IMR-90 (cell line): ENCODE measurements around the gene OR2C3. TPM values are rescaled to one million over a fixed set of nuclear protein-coding genes. Genes with fewer than 3 reads are reported as not detected.
"Not testable (repeated sequence)": the region's sequence is repeated elsewhere in the genome, so short reads cannot be mapped to it uniquely, and the experiment has no call there.

Experiments used
- ATAC-seq: fragments of 200-7000 bp; cut with Tn5 transposase; 2 replicates; pipeline ENCODE4 v1.9.1; 2020; ENCODE audit warnings: low read depth, mild to moderate bottlenecking, moderate library complexity
- BruUV-seq: library from RNA; stranded (reverse); fragments of 400-500 nt; replicated peaks from 2 replicates; lab custom pipeline; 2021; lab: Mats Ljungman, UMichigan
- CTCF ChIA-PET: fragments of 300-600 bp; formaldehyde crosslinking; extraction: SDS; loops from one replicate; lab custom pipeline; 2021; ENCODE audit warnings: antibody characterized with exemption; lab: Yijun Ruan, JAX
- POLR2A ChIA-PET: fragments of 300-600 bp; sonication (Branson Sonifier 250); formaldehyde crosslinking; loops from one replicate; lab custom pipeline; 2022; ENCODE audit warnings: antibody characterized with exemption; ENCODE audit not compliant: unreplicated experiment; lab: Charles Lee
- DNase-seq: peaks from one replicate; pipeline ENCODE4 v3.0.0; 2013
- H2AFZ ChIP-seq: replicated peaks from 2 replicates; pipeline ENCODE3; 2013; ENCODE audit warnings: low read length, mild to moderate bottlenecking; ENCODE audit not compliant: poor library complexity
- H2AK5ac ChIP-seq: 2 replicates; pipeline ENCODE4 v1.6.1; 2013; ENCODE audit warnings: low read depth, low read length, inconsistent platforms
- H2AK9ac ChIP-seq: replicated peaks from 2 replicates; pipeline ENCODE3; 2013; ENCODE audit warnings: mild to moderate bottlenecking, low read depth, low read length, moderate library complexity; ENCODE audit not compliant: poor library complexity
- H2BK120ac ChIP-seq: 2 replicates; pipeline ENCODE4 v1.6.1; 2013; ENCODE audit warnings: low read depth, low read length, inconsistent platforms
- H2BK15ac ChIP-seq: 3 replicates; pipeline ENCODE4 v1.6.1; 2013; ENCODE audit warnings: low read depth, low read length, inconsistent platforms
- H2BK20ac ChIP-seq: 2 replicates; pipeline ENCODE4 v1.6.1; 2013; ENCODE audit warnings: low read depth, mild to moderate bottlenecking, inconsistent platforms, low read length, moderate library complexity
- H2BK5ac ChIP-seq: 2 replicates; pipeline ENCODE4 v1.6.1; 2013; ENCODE audit warnings: mild to moderate bottlenecking, low read depth, low read length, inconsistent platforms; ENCODE audit not compliant: poor library complexity, severe bottlenecking
- H3K14ac ChIP-seq: replicated peaks from 2 replicates; pipeline ENCODE4 v1.6.1; 2013; ENCODE audit warnings: low read depth, low read length, inconsistent platforms
- H3K18ac ChIP-seq: 2 replicates; pipeline ENCODE4 v1.6.1; 2013; ENCODE audit warnings: low read depth, low read length, control low read depth
- H3K23ac ChIP-seq: 2 replicates; pipeline ENCODE4 v1.6.1; 2013; ENCODE audit warnings: low read depth, low read length, inconsistent platforms
- H3K27ac ChIP-seq: 2 replicates; pipeline ENCODE4 v1.5.1; 2013; ENCODE audit warnings: mild to moderate bottlenecking, control low read depth, low read length; ENCODE audit not compliant: insufficient read depth
- H3K27me3 ChIP-seq: 2 replicates; pipeline ENCODE4 v1.6.1; 2013; ENCODE audit warnings: low read length; ENCODE audit not compliant: control insufficient read depth, insufficient read depth
- H3K36me3 ChIP-seq: 2 replicates; pipeline ENCODE4 v1.6.1; 2013; ENCODE audit warnings: low read length, mixed read lengths; ENCODE audit not compliant: control insufficient read depth, insufficient read depth
- H3K4ac ChIP-seq: 2 replicates; pipeline ENCODE4 v1.6.1; 2013; ENCODE audit warnings: low read depth, low read length, inconsistent platforms
- H3K4me1 ChIP-seq: 2 replicates; pipeline ENCODE4 v1.6.1; 2013; ENCODE audit warnings: low read length, mixed read lengths; ENCODE audit not compliant: control insufficient read depth, insufficient read depth
- H3K4me2 ChIP-seq: 2 replicates; pipeline ENCODE4 v1.6.1; 2013; ENCODE audit warnings: low read depth, mild to moderate bottlenecking, control low read depth, low read length, moderate library complexity
- H3K4me3 ChIP-seq: 2 replicates; pipeline ENCODE4 v1.5.1; 2013; ENCODE audit warnings: low read depth, mild to moderate bottlenecking, control low read depth, low read length, moderate library complexity; ENCODE audit not compliant: insufficient read depth
- H3K56ac ChIP-seq: 2 replicates; pipeline ENCODE4 v1.6.1; 2013; ENCODE audit warnings: low read length, inconsistent platforms; ENCODE audit not compliant: insufficient read depth; ENCODE audit errors: extremely low read depth
- H3K79me1 ChIP-seq, 2 experiments: 2 replicates each; pipeline ENCODE4 v1.6.1; 2013; ENCODE audit warnings: low read length in 2 of 2, inconsistent platforms in 1 of 2, low read depth in 1 of 2
- H3K9ac ChIP-seq: 2 replicates; pipeline ENCODE4 v1.6.1; 2013; ENCODE audit warnings: low read depth, low read length, control low read depth
- H3K9me1 ChIP-seq: 2 replicates; pipeline ENCODE4 v1.6.1; 2013; ENCODE audit warnings: low read length, inconsistent platforms; ENCODE audit not compliant: insufficient read depth
- H3K9me3 ChIP-seq: 2 replicates; pipeline ENCODE4 v1.6.1; 2013; ENCODE audit warnings: low read length; ENCODE audit not compliant: control insufficient read depth, insufficient read depth
- H4K20me1 ChIP-seq: 2 replicates; pipeline ENCODE4 v1.6.1; 2013; ENCODE audit warnings: low read length, inconsistent platforms; ENCODE audit not compliant: insufficient read depth
- H4K5ac ChIP-seq: 2 replicates; pipeline ENCODE4 v1.6.1; 2013; ENCODE audit warnings: mild to moderate bottlenecking, low read depth, low read length, control low read depth
- H4K8ac ChIP-seq, 2 experiments: 2 replicates each; pipeline ENCODE4 v1.6.1; 2013; ENCODE audit warnings: low read depth in 2 of 2, low read length in 2 of 2, control low read depth in 1 of 2, inconsistent platforms in 1 of 2
- H4K91ac ChIP-seq: 2 replicates; pipeline ENCODE4 v1.6.1; 2013; ENCODE audit warnings: low read depth, low read length, inconsistent platforms; ENCODE audit not compliant: insufficient read depth
- BHLHE40 ChIP-seq: fragments of 150-350 bp; IDR thresholded peaks from 2 replicates; pipeline ENCODE4 v1.6.1; 2016; ENCODE audit warnings: mild to moderate bottlenecking, low read depth, low read length
- POLR2A ChIP-seq: IDR thresholded peaks from 2 replicates; pipeline ENCODE4 v1.6.1; 2012; ENCODE audit warnings: mild to moderate bottlenecking, low read depth, low read length
- RFX5 ChIP-seq: IDR thresholded peaks from 2 replicates; pipeline ENCODE4 v1.8.0; 2012; ENCODE audit warnings: low read depth, mild to moderate bottlenecking, low read length, moderate library complexity
- WGBS, 2 experiments: methylation state at CpG; one replicate each; pipeline versions ENCODE4 v1.1.5 to v1.1.7; 2013; ENCODE audit warnings: missing lambda C conversion rate in 2 of 2; ENCODE audit not compliant: insufficient read length in 1 of 2; ENCODE audit errors: extremely low coverage in 2 of 2; 5-methylcytosine and 5-hydroxymethylcytosine counted together
- dilution Hi-C: fragments of 300-500 bp; cut with HindIII; formaldehyde crosslinking; loops from one replicate; pipeline ENCODE4 v1.14.3; 2018; ENCODE audit warnings: low sequenced_read_pairs; ENCODE audit not compliant: unreplicated experiment
- in situ Hi-C: fragments of 300-500 bp; cut with MboI; formaldehyde crosslinking; loops from 3 replicates; pipeline ENCODE4 v1.14.3; 2019; ENCODE audit warnings: low sequenced_read_pairs, inconsistent platforms, mixed read lengths
- intact Hi-C: fragments of 100-400 bp; cut with micrococcal nuclease; formaldehyde crosslinking; loops from 2 replicates; pipeline ENCODE4 v1.10.0; 2022
- polyA plus RNA-seq, 3 experiments: library from polyadenylated mRNA; depleted of rRNA; stranded (reverse); fragments of >200 nt; gene quantifications; 2 replicates each; pipeline ENCODE4 v1.2.3, GENCODE V29; 2012; ENCODE audit warnings: low replicate concordance in 1 of 3
- total RNA-seq: library from RNA; depleted of rRNA; stranded (reverse); fragments of >200 nt; gene quantifications from 2 replicates; pipeline ENCODE4 v1.2.3, GENCODE V29; 2012

OR2C3 gene
- total and polyA plus RNA-seq, 2 of the 4 experiments (the other 2 are of a cell fraction), result not detected

GRCh38 chr1:247482747-247483146 is 53.5 kb downstream of the OR2C3 start:
- Histone ChIP-seq H4K5ac (no peak overlapping the region), H3K4me2 (no peak overlapping the region), H3K23ac (no peak overlapping the region), H2AK9ac (no peak overlapping the region), H3K4me1 (no peaks in the 10 kb centered on the region), H2BK5ac (no peak overlapping the region), H2AFZ (no peak overlapping the region), H3K14ac (no peak overlapping the region), H3K9me1 (no peaks in the 10 kb centered on the region), H3K79me1 (no peaks in the 10 kb centered on the region), H4K8ac (no peak overlapping the region), H3K4me3 (no peak overlapping the region), H3K9me3 (peaks cover 5% of the 10 kb centered on the region; the same call in 1 of the 2 replicates), H3K27me3 (no peaks in the 10 kb centered on the region), H2BK20ac (no peak overlapping the region), H3K36me3 (no peaks in the 10 kb centered on the region), H3K4ac (no peak overlapping the region), H2AK5ac (no peak overlapping the region), H3K18ac (no peak overlapping the region), H4K20me1 (no peaks in the 10 kb centered on the region), H3K9ac (no peak overlapping the region), H3K27ac (no peak overlapping the region), H2BK15ac (no peak overlapping the region), H3K56ac (no peak overlapping the region), H2BK120ac (no peak overlapping the region), H4K91ac (no peak overlapping the region)
- TF ChIP-seq POLR2A, result no peak
- TF ChIP-seq BHLHE40, result no peak
- no peak for TF ChIP-seq RFX5
- WGBS, 2 experiments, result no CpG with 5 or more reads among the region's 1 CpG
- ATAC-seq (no peak), DNase-seq (no peak)
- BruUV-seq, result no TSS peak
- in situ Hi-C loops, result no loop called here
- POLR2A ChIA-PET, result no interaction called here
- CTCF ChIA-PET, result no interaction called here
- dilution Hi-C loops, result no loop called here
- intact Hi-C loops, result no loop called here

- H3K27ac ChIP-seq, H2BK120ac ChIP-seq, H3K4ac ChIP-seq, dilution Hi-C loops, BruUV-seq, H3K27me3 ChIP-seq, H3K79me1 ChIP-seq, H3K9me1 ChIP-seq, H2BK20ac ChIP-seq, H3K18ac ChIP-seq, H4K8ac ChIP-seq, H3K4me2 ChIP-seq, DNase-seq, H2AFZ ChIP-seq, H4K91ac ChIP-seq, H3K36me3 ChIP-seq, H2BK5ac ChIP-seq, H3K4me3 ChIP-seq, in situ Hi-C loops, H4K5ac ChIP-seq, H2AK9ac ChIP-seq, H3K9ac ChIP-seq, H3K23ac ChIP-seq, H3K4me1 ChIP-seq, ATAC-seq, H3K14ac ChIP-seq, H3K9me3 ChIP-seq, H4K20me1 ChIP-seq, H2AK5ac ChIP-seq, POLR2A ChIA-PET, H2BK15ac ChIP-seq, intact Hi-C loops, H3K56ac ChIP-seq: not testable (repeated sequence)
- WGBS, 2 experiments, result no CpG with 5 or more reads among the region's 6 CpGs
- CTCF ChIA-PET, result interaction anchor here (0.6 kb wide), 1 partner anchor 437 kb away, joined by 3 read pairs; no protein-coding TSS in a partner anchor
Observed at GRCh38 chr1:247476328-247477058, 59.7 kb downstream of the OR2C3 start.
